Small intestine (tissue), 7 donors: ENCODE measurements around the gene PRKCA. TPM values are rescaled to one million over a fixed set of nuclear protein-coding genes. Genes with fewer than 3 reads are reported as not detected.

Experiments
- DNase-seq, 2 donors: peaks; one replicate each; pipeline versions ENCODE4 v3.0.0 to v3.0.0-alpha.2; 2013
- FAIRE-seq: peaks from 2 replicates; lab custom pipeline; 2012; peaks lifted over from hg19 to GRCh38; lab: Jason Lieb, UNC
- H3K27ac ChIP-seq, 3 donors: one replicate each; pipeline ENCODE4 v1.5.1; 2013; ENCODE audit warnings: low read length in 2 of 3, mild to moderate bottlenecking in 2 of 3, control low read depth in 1 of 3, inconsistent platforms in 1 of 3, low read depth in 1 of 3, moderate library complexity in 1 of 3
- H3K27me3 ChIP-seq, 3 donors: one replicate each; pipeline ENCODE4 v1.6.1; 2013; ENCODE audit warnings: low read length in 3 of 3, inconsistent platforms in 1 of 3; ENCODE audit not compliant: control insufficient read depth in 3 of 3, insufficient read depth in 3 of 3
- H3K36me3 ChIP-seq, 3 donors: one replicate each; pipeline ENCODE4 v1.6.1; 2013; ENCODE audit warnings: low read length in 3 of 3, inconsistent platforms in 1 of 3, low read depth in 1 of 3, mild to moderate bottlenecking in 1 of 3, moderate library complexity in 1 of 3; ENCODE audit not compliant: control insufficient read depth in 3 of 3, insufficient read depth in 2 of 3
- H3K4me1 ChIP-seq, 3 donors: one replicate each; pipeline ENCODE4 v1.6.1; 2013; ENCODE audit warnings: low read length in 2 of 3, inconsistent platforms in 1 of 3, low read depth in 1 of 3, mild to moderate bottlenecking in 1 of 3, moderate library complexity in 1 of 3; ENCODE audit not compliant: control insufficient read depth in 3 of 3, insufficient read depth in 2 of 3
- H3K4me3 ChIP-seq, 3 donors: one replicate each; pipeline ENCODE4 v1.5.1; 2013; ENCODE audit warnings: low read length in 3 of 3, control low read depth in 1 of 3, inconsistent platforms in 1 of 3, low read depth in 1 of 3, mild to moderate bottlenecking in 1 of 3, moderate library complexity in 1 of 3
- H3K9me3 ChIP-seq, 2 donors: one replicate each; pipeline ENCODE4 v1.6.1; 2013; ENCODE audit warnings: low read depth in 1 of 2, low read length in 1 of 2; ENCODE audit not compliant: control insufficient read depth in 2 of 2, insufficient read depth in 1 of 2
- WGBS, 3 donors: extraction: QIAGEN DNeasy Blood & Tissue Kit; methylation state at CpG; one replicate each; pipeline ENCODE4 v1.1.7; 2013; 5-methylcytosine and 5-hydroxymethylcytosine counted together
- polyA plus RNA-seq, 4 donors: library from polyadenylated mRNA; stranded (reverse) in 3 of 4; unstranded in 1 of 4; fragments of 200-250 nt in 3 of 4; fragments of 120-200 nt in 1 of 4; gene quantifications; one replicate each; pipeline versions ENCODE4 v1.2.1 to v1.2.3, GENCODE V29; 2013
- donor health status: healthy with polysubstance abuse.
- donor health status: control.
- donor health status: control.
- donor health status: Bipolar disorder and iron deficiency.
- donor health status: healthy.

PRKCA gene
- polyA plus RNA-seq, 4 donors: 11.3 to 26.6 (median 22.9) TPM

- no peak for DNase-seq
- 61 to 80% (median 75%) methylated on average over 8 of the region's 8 CpGs for WGBS, 3 donors
Measured at GRCh38 chr17:66268247-66268927, 34.0 kb upstream of the PRKCA start.

GRCh38 chr17:66270106-66270505 is 32.3 kb upstream of the PRKCA start:
- 86 to 90% (median 88%) methylated on average over 2 of the region's 2 CpGs for WGBS, 3 donors
- no peak overlapping the region for H3K4me3 ChIP-seq
- no peak for FAIRE-seq

More at GRCh38 chr17:66268247-66268927, 34.0 kb upstream of the PRKCA start:
- Histone ChIP-seq H3K36me3 (no peaks in the 10 kb centered on the region), H3K9me3 (peaks cover 0 to 7% of the 10 kb centered on the region in 2 donors), H3K4me1 (no peaks in the 10 kb centered on the region), H3K27me3 (peaks cover 0 to 2% (median 0%) of the 10 kb centered on the region in 3 donors), H3K27ac (no peak overlapping the region), H3K4me3 (no peak overlapping the region)
- no peak for FAIRE-seq

GRCh38 chr17:66271512-66271911 is 30.9 kb upstream of the PRKCA start:
- Histone ChIP-seq H3K4me1 (peaks cover 0 to 2% (median 0%) of the 10 kb centered on the region in 3 donors), H3K9me3 (peaks cover 0 to 4% of the 10 kb centered on the region in 2 donors), H3K4me3 (no peak overlapping the region), H3K27ac (no peak overlapping the region), H3K27me3 (peaks cover 0 to 2% (median 0%) of the 10 kb centered on the region in 3 donors), H3K36me3 (no peaks in the 10 kb centered on the region)
- DNase-seq (no peak), FAIRE-seq (no peak)
- 92 to 96% (median 95%) methylated on average over 3 of the region's 3 CpGs for WGBS, 3 donors

More at GRCh38 chr17:66270106-66270505, 32.3 kb upstream of the PRKCA start:
- no peak overlapping the region for H3K27ac ChIP-seq
- no peaks in the 10 kb centered on the region for H3K36me3 ChIP-seq
- no peaks in the 10 kb centered on the region for H3K4me1 ChIP-seq
- peaks cover 0 to 4% of the 10 kb centered on the region in 2 donors for H3K9me3 ChIP-seq
- no peak for DNase-seq
- peaks cover 0 to 2% (median 0%) of the 10 kb centered on the region in 3 donors for H3K27me3 ChIP-seq

GRCh38 chr17:66272811-66273585 is 29.4 kb upstream of the PRKCA start:
- Histone ChIP-seq H3K4me3 (no peak overlapping the region), H3K27me3 (peaks cover 0 to 2% (median 0%) of the 10 kb centered on the region in 3 donors), H3K36me3 (no peaks in the 10 kb centered on the region), H3K4me1 (peaks cover 0 to 2% (median 0%) of the 10 kb centered on the region in 3 donors), H3K27ac (no peak overlapping the region), H3K9me3 (peaks cover 0 to 4% of the 10 kb centered on the region in 2 donors)
- DNase-seq: no peak
- 54 to 78% (median 75%) methylated on average over 5 of the region's 5 CpGs for WGBS, 3 donors
- FAIRE-seq: no peak

GRCh38 chr17:66273586-66273848 is 28.9 kb upstream of the PRKCA start:
- Histone ChIP-seq H3K36me3 (no peaks in the 10 kb centered on the region), H3K27me3 (peaks cover 0 to 2% (median 0%) of the 10 kb centered on the region in 3 donors), H3K4me3 (no peak overlapping the region), H3K4me1 (peaks cover 0 to 2% (median 0%) of the 10 kb centered on the region in 3 donors), H3K9me3 (peaks cover 0 to 4% of the 10 kb centered on the region in 2 donors), H3K27ac (no peak overlapping the region)
- DNase-seq (no peak), FAIRE-seq (no peak)

GRCh38 chr17:66275651-66276050 is 26.8 kb upstream of the PRKCA start:
- Histone ChIP-seq H3K9me3 (peaks cover 0 to 4% of the 10 kb centered on the region in 2 donors), H3K27ac (no peak overlapping the region), H3K36me3 (no peaks in the 10 kb centered on the region), H3K27me3 (peaks cover 0 to 1% (median 0%) of the 10 kb centered on the region in 3 donors), H3K4me3 (no peak overlapping the region), H3K4me1 (peaks cover 0 to 2% (median 0%) of the 10 kb centered on the region in 3 donors)
- DNase-seq: peak in 1 of 2 donors; percentile 41
- 64 to 74% (median 71%) methylated on average over 6 of the region's 6 CpGs for WGBS, 3 donors
- no peak for FAIRE-seq

- H3K4me1 ChIP-seq: peaks cover 0 to 2% (median 0%) of the 10 kb centered on the region in 3 donors
- FAIRE-seq (no peak), DNase-seq (peak in 1 of 2 donors; percentile 19)
- no peaks in the 10 kb centered on the region for H3K36me3 ChIP-seq
- H3K9me3 ChIP-seq: peaks cover 0 to under 1% of the 10 kb centered on the region in 2 donors
- H3K27ac ChIP-seq: no peak overlapping the region
- WGBS, 3 donors: 85 to 94% (median 88%) methylated on average over 3 of the region's 3 CpGs
- H3K4me3 ChIP-seq: no peak overlapping the region
- no peaks in the 10 kb centered on the region for H3K27me3 ChIP-seq
Measured at GRCh38 chr17:66276328-66276937, 26.0 kb upstream of the PRKCA start.

GRCh38 chr17:66277191-66277590 is 25.2 kb upstream of the PRKCA start:
- no peak overlapping the region for H3K27ac ChIP-seq
- H3K27me3 ChIP-seq: no peaks in the 10 kb centered on the region
- no peaks in the 10 kb centered on the region for H3K9me3 ChIP-seq
- H3K4me1 ChIP-seq: peaks cover 0 to 2% (median 0%) of the 10 kb centered on the region in 3 donors
- DNase-seq (no peak), FAIRE-seq (no peak)
- H3K4me3 ChIP-seq: no peak overlapping the region
- no peaks in the 10 kb centered on the region for H3K36me3 ChIP-seq
- WGBS, 3 donors: 89 to 100% (median 93%) methylated on average over 2 of the region's 2 CpGs
